H9 (cell line): ENCODE measurements around the gene SLC13A4. TPM values are rescaled to one million over a fixed set of nuclear protein-coding genes. Genes with fewer than 3 reads are reported as not detected.

Source experiments
- DNase-seq: peaks from one replicate; pipeline ENCODE4 v3.0.0-alpha.2; 2017
- H2AFZ ChIP-seq: one replicate; pipeline ENCODE4 v1.6.1; 2013; ENCODE audit warnings: mild to moderate bottlenecking, low read length, control low read depth, moderate library complexity
- H2AK5ac ChIP-seq: 2 replicates; pipeline ENCODE4 v1.6.1; 2013; ENCODE audit warnings: low read length, control low read depth, mixed read lengths; ENCODE audit not compliant: insufficient read length
- H2BK120ac ChIP-seq: one replicate; pipeline ENCODE4 v1.6.1; 2013; ENCODE audit warnings: low read depth, mild to moderate bottlenecking, low read length, control low read depth, inconsistent platforms; ENCODE audit not compliant: poor library complexity, severe bottlenecking
- H2BK12ac ChIP-seq: 2 replicates; pipeline ENCODE4 v1.6.1; 2013; ENCODE audit warnings: low read length, control low read depth, mixed read lengths, low read depth; ENCODE audit not compliant: insufficient read length
- H2BK15ac ChIP-seq: 2 replicates; pipeline ENCODE4 v1.6.1; 2013; ENCODE audit warnings: low read depth, low read length, control low read depth
- H2BK20ac ChIP-seq: one replicate; pipeline ENCODE4 v1.6.1; 2013; ENCODE audit warnings: low read depth, mild to moderate bottlenecking, low read length, control low read depth, inconsistent platforms; ENCODE audit not compliant: poor library complexity, severe bottlenecking
- H2BK5ac ChIP-seq: 2 replicates; pipeline ENCODE4 v1.6.1; 2013; ENCODE audit warnings: low read length, control low read depth, mixed read lengths; ENCODE audit not compliant: insufficient read length
- H3K14ac ChIP-seq: 2 replicates; pipeline ENCODE4 v1.6.1; 2013; ENCODE audit warnings: low read length, control low read depth; ENCODE audit not compliant: insufficient read depth
- H3K18ac ChIP-seq: 2 replicates; pipeline ENCODE4 v1.6.1; 2013; ENCODE audit warnings: low read depth, mild to moderate bottlenecking, mixed read lengths, low read length, control low read depth; ENCODE audit not compliant: insufficient read length
- H3K23ac ChIP-seq: 2 replicates; pipeline ENCODE4 v1.6.1; 2013; ENCODE audit warnings: low read length, control low read depth, mixed read lengths, low read depth; ENCODE audit not compliant: insufficient read length
- H3K23me2 ChIP-seq: 2 replicates; pipeline ENCODE4 v1.6.1; 2013; ENCODE audit warnings: low read depth, mild to moderate bottlenecking, mixed read lengths, low read length, control low read depth; ENCODE audit not compliant: insufficient read length, poor library complexity, severe bottlenecking
- H3K27ac ChIP-seq: 2 replicates; pipeline ENCODE4 v1.5.1; 2013; ENCODE audit warnings: low read length, control low read depth, mixed read lengths, low read depth; ENCODE audit not compliant: insufficient read length
- H3K27me3 ChIP-seq: 2 replicates; pipeline ENCODE4 v1.6.1; 2013; ENCODE audit warnings: low read length, control low read depth, inconsistent platforms; ENCODE audit not compliant: insufficient read depth
- H3K4ac ChIP-seq: 2 replicates; pipeline ENCODE4 v1.6.1; 2013; ENCODE audit warnings: low read depth, mild to moderate bottlenecking, control low read depth, inconsistent platforms, low read length, moderate library complexity
- H3K4me1 ChIP-seq: 2 replicates; pipeline ENCODE4 v1.6.1; 2013; ENCODE audit warnings: low read length, control low read depth, inconsistent platforms; ENCODE audit not compliant: insufficient read depth
- H3K4me2 ChIP-seq: 2 replicates; pipeline ENCODE4 v1.6.1; 2013; ENCODE audit warnings: low read length, control low read depth, mixed read lengths; ENCODE audit not compliant: insufficient read length, insufficient read depth
- H3K56ac ChIP-seq: 2 replicates; pipeline ENCODE4 v1.6.1; 2013; ENCODE audit warnings: low read depth, mild to moderate bottlenecking, mixed read lengths, low read length, control low read depth; ENCODE audit not compliant: insufficient read length
- H3K79me1 ChIP-seq: 2 replicates; pipeline ENCODE4 v1.6.1; 2013; ENCODE audit warnings: low read depth, mild to moderate bottlenecking, moderate library complexity, low read length, control low read depth, inconsistent platforms; ENCODE audit not compliant: insufficient read depth, poor library complexity, severe bottlenecking
- H3K79me2 ChIP-seq: 2 replicates; pipeline ENCODE4 v1.6.1; 2013; ENCODE audit warnings: low read length, control low read depth, inconsistent platforms; ENCODE audit not compliant: insufficient read depth
- H3K9ac ChIP-seq: 2 replicates; pipeline ENCODE4 v1.6.1; 2013; ENCODE audit warnings: low read length, control low read depth, mixed read lengths; ENCODE audit not compliant: insufficient read length; ENCODE audit errors: extremely low read depth
- H3K9me3 ChIP-seq: one replicate; pipeline ENCODE4 v1.6.1; 2013; ENCODE audit warnings: low read depth, low read length, inconsistent platforms; ENCODE audit not compliant: control insufficient read depth
- H3T11ph ChIP-seq: one replicate; pipeline ENCODE4 v1.6.1; 2013; ENCODE audit warnings: mild to moderate bottlenecking, low read length, control low read depth, inconsistent platforms
- H4K20me1 ChIP-seq: one replicate; pipeline ENCODE4 v1.6.1; 2013; ENCODE audit not compliant: control insufficient read depth, insufficient read length, insufficient read depth
- H4K5ac ChIP-seq: 2 replicates; pipeline ENCODE4 v1.6.1; 2013; ENCODE audit warnings: low read depth, mild to moderate bottlenecking, mixed read lengths, low read length, control low read depth; ENCODE audit not compliant: insufficient read length
- H4K8ac ChIP-seq: replicated peaks from 2 replicates; pipeline ENCODE4 v1.6.1; 2013; ENCODE audit warnings: low read length, control low read depth, mixed read lengths, low read depth; ENCODE audit not compliant: insufficient read length
- H4K91ac ChIP-seq: 2 replicates; pipeline ENCODE4 v1.6.1; 2013; ENCODE audit warnings: low read depth, mild to moderate bottlenecking, moderate library complexity, mixed read lengths, low read length, control low read depth; ENCODE audit not compliant: insufficient read length
- H3K27ac Mint-ChIP-seq, 3 experiments: 2 replicates in 2 of 3; 3 replicates in 1 of 3; pipeline ENCODE4 v1.8.0; 2020 to 2021; ENCODE audit warnings: mixed read lengths in 3 of 3, mild to moderate bottlenecking in 1 of 3, moderate library complexity in 1 of 3
- H3K27me3 Mint-ChIP-seq: 2 replicates; pipeline ENCODE4 v1.8.0; 2021; ENCODE audit warnings: low read depth, mild to moderate bottlenecking, moderate library complexity, mixed read lengths
- H3K36me3 Mint-ChIP-seq, 3 experiments: 2 replicates in 2 of 3; 3 replicates in 1 of 3; pipeline ENCODE4 v1.8.0; 2020 to 2021; ENCODE audit warnings: low read depth in 3 of 3, mixed read lengths in 3 of 3; ENCODE audit not compliant: insufficient read depth in 1 of 3
- H3K4me1 Mint-ChIP-seq, 2 experiments: 2 replicates each; pipeline ENCODE4 v1.8.0; 2020; ENCODE audit warnings: mixed read lengths in 2 of 2
- H3K4me3 Mint-ChIP-seq, 2 experiments: 2 replicates in 1 of 2; 3 replicates in 1 of 2; pipeline ENCODE4 v1.8.0; 2020 to 2021; ENCODE audit warnings: mild to moderate bottlenecking in 2 of 2, mixed read lengths in 2 of 2, moderate library complexity in 1 of 2
- H3K9me3 Mint-ChIP-seq, 2 experiments: 2 replicates in 1 of 2; 3 replicates in 1 of 2; pipeline ENCODE4 v1.8.0; 2020; ENCODE audit warnings: mild to moderate bottlenecking in 2 of 2, mixed read lengths in 2 of 2, moderate library complexity in 1 of 2
- WGBS: extraction: QIAGEN DNeasy Blood & Tissue Kit; methylation state at CpG from one replicate; pipeline ENCODE4 v1.1.7; 2013; ENCODE audit warnings: missing lambda C conversion rate, low lambda C conversion rate, mixed read lengths; ENCODE audit not compliant: insufficient read length; ENCODE audit errors: extremely low coverage; 5-methylcytosine and 5-hydroxymethylcytosine counted together
- total RNA-seq: library from RNA; stranded (reverse); gene quantifications from 2 replicates; pipeline ENCODE4 v1.2.1, GENCODE V29; 2021
- TF ChIP-seq, protein P1 (sequence below): fragments of 200-600 bp; sonication (generic); conservative IDR thresholded peaks from 3 replicates; pipeline ENCODE4 v1.8.0; 2021; ENCODE audit warnings: antibody characterized with exemption, mild to moderate bottlenecking

Gene SLC13A4
- total RNA-seq, 1 experiment from 2014 or later: 3.5 TPM

DNA sequence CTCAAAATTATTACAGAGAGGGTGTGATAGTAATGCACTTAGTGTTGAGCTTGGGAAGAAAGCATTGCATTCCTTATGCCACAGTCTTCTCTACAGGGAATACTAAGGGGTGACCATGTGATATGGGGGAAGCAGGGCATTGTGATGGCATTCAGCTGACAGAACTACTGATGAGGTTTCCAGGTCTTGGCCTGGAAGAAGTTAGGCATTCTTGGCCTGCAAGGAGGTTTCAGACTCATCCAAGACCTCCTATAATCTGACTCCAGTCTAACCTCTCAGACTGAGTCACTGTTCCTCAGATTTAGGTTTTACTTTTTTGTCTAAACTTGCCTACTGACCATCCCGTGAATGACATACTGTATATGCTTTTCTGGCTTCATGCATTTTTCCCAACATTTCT is 57.8 kb downstream of the SLC13A4 start:
- no peak overlapping the region for H4K5ac ChIP-seq
- peak overlapping the region in 1 of 3 experiments; percentile 40; a peak in 2 of 7 replicates for H3K27ac Mint-ChIP-seq
- no peak overlapping the region for H2AFZ ChIP-seq
- H3K14ac ChIP-seq: no peak overlapping the region
- H3K27me3 Mint-ChIP-seq: no peaks in the 10 kb centered on the region
- H4K8ac ChIP-seq: no peak overlapping the region
- H2BK15ac ChIP-seq: no peak overlapping the region
- no peak overlapping the region for H3K9ac ChIP-seq
- no peak for DNase-seq
- H3K36me3 Mint-ChIP-seq: peaks cover 16 to 42% (median 26%) of the 10 kb centered on the region in 3 experiments
- no peak overlapping the region for H3K4me2 ChIP-seq
- H4K91ac ChIP-seq: no peak overlapping the region
- H3K23me2 ChIP-seq: no peaks in the 10 kb centered on the region
- peaks cover 0 to 7% of the 10 kb centered on the region in 2 experiments; a peak in 2 of 5 replicates for H3K9me3 Mint-ChIP-seq
- TF ChIP-seq, protein P1, sequence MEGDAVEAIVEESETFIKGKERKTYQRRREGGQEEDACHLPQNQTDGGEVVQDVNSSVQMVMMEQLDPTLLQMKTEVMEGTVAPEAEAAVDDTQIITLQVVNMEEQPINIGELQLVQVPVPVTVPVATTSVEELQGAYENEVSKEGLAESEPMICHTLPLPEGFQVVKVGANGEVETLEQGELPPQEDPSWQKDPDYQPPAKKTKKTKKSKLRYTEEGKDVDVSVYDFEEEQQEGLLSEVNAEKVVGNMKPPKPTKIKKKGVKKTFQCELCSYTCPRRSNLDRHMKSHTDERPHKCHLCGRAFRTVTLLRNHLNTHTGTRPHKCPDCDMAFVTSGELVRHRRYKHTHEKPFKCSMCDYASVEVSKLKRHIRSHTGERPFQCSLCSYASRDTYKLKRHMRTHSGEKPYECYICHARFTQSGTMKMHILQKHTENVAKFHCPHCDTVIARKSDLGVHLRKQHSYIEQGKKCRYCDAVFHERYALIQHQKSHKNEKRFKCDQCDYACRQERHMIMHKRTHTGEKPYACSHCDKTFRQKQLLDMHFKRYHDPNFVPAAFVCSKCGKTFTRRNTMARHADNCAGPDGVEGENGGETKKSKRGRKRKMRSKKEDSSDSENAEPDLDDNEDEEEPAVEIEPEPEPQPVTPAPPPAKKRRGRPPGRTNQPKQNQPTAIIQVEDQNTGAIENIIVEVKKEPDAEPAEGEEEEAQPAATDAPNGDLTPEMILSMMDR: no peak
- no peak overlapping the region for H2BK5ac ChIP-seq
- no peaks in the 10 kb centered on the region for H3K4me1 ChIP-seq
- H3K4ac ChIP-seq: no peak overlapping the region
- WGBS: no CpG with 5 or more reads among the region's 1 CpG
- peaks cover 3 to 8% of the 10 kb centered on the region in 2 experiments; a peak in 2 of 4 replicates for H3K4me1 Mint-ChIP-seq
- H3K79me2 ChIP-seq: peaks cover 4% of the 10 kb centered on the region; the same call in 1 of the 2 replicates
- H3K18ac ChIP-seq: no peak overlapping the region
- H2BK20ac ChIP-seq: no peak overlapping the region
- no peak overlapping the region for H3K27ac ChIP-seq
- H3K4me3 Mint-ChIP-seq: no peak overlapping the region
- no peak overlapping the region for H2AK5ac ChIP-seq
- no peaks in the 10 kb centered on the region for H4K20me1 ChIP-seq
- no peak overlapping the region for H3T11ph ChIP-seq
- H3K56ac ChIP-seq: no peak overlapping the region
- H3K27me3 ChIP-seq: no peaks in the 10 kb centered on the region
- H3K23ac ChIP-seq: no peak overlapping the region
- H3K79me1 ChIP-seq: peaks cover 3% of the 10 kb centered on the region
- H2BK120ac ChIP-seq: no peak overlapping the region
- no peak overlapping the region for H2BK12ac ChIP-seq
- H3K9me3 ChIP-seq: no peaks in the 10 kb centered on the region
